Central memory CD4-positive, alpha-beta T cell (primary cell): ENCODE data around the gene KDM4B.

Experiments used
- DNase-seq: peaks from one replicate; pipeline ENCODE4 v3.0.0; 2022

Gene KDM4B

GRCh38 chr19:5127717-5128116, 158.8 kb downstream of the KDM4B start:
- no peak for DNase-seq

DNA sequence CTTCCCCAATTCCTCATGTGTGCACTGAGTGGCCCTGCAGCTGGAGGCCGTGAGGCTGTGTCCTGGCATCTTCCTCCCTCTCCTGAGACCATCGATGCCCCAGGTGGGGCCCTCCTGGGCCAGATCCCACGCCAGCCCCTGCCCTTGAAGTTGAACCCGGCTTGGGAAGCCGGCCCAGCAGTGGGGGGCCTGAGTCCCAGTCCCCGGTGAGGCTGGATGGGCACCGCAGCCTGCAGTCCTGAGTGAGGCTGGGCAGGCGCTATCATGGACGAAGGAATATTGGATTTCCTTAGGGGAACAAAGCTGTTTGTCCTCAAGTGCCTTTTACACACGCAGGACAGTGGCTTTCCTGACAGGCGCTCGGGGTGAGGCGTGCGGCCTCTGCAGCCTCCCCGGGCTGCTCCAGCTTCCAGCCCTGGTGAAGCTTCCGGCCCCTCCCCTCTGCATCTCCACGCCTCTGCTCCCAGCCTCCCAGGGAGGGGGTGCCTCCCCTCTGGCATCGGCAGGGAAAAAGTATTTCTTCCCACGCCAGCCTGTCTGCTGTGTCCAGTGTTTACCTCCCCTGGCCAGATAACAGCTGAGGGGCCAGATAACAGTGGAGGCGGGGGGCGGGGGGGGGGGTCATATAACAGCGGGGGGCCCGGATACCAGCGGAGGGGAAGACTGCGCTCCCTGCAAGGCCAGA, 159.5 kb downstream of the KDM4B start:
- no peak for DNase-seq

- no peak for DNase-seq
Observed at GRCh38 chr19:5128936-5129389, 160.1 kb downstream of the KDM4B start.

DNA sequence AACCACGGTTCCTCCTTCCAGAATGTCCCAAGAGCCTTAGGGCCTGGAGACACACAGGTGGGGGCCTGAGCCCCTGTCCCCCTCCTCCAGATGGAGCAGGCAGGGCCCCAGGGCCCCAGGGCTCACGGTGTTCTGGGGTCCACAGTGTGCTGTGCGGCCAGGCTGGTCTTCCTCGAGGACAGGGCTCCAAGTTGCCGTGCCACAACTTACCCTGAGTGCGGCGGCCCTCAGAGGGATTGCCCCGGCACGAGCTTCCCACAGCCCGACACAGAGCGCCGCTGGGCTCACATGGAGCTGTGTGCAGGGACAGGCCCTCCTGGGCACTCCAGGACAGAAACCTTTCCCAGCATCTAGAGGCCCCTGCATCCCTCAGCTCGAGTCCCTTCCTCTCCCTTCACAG, 160.8 kb downstream of the KDM4B start:
- no peak for DNase-seq

DNA sequence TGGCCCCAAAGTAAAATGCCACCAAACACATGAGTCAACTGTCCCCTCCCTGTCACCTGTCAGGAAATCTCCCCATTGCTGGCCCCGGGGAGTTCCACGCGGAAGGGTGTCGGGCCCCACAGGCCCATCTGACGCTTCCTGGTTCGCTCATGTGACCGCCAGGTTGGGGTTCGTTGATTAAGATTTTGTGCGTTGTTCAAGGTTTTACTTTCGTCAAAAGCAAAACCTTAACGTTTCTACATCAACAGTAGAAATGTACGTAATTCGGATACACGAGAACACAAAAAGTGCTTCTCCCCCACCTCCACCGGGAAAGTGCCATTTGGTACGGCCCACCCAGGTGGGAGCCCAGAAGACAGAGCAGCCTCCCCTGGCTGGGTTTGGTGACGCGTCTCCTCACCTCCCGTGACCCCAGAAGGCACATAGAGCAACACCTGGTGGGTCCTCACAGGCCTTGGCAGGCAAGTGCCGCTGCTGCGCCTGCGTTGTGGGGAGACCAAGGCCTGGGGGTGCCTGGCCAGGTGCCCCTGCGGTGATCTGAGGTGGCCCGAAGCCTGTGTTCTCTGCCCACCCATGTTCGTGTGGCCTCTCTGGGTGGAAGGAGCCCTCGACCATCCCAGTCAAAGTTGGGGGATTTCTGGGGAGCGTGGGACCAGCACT, 161.6 kb downstream of the KDM4B start:
- DNase-seq: peak; percentile 42

DNA sequence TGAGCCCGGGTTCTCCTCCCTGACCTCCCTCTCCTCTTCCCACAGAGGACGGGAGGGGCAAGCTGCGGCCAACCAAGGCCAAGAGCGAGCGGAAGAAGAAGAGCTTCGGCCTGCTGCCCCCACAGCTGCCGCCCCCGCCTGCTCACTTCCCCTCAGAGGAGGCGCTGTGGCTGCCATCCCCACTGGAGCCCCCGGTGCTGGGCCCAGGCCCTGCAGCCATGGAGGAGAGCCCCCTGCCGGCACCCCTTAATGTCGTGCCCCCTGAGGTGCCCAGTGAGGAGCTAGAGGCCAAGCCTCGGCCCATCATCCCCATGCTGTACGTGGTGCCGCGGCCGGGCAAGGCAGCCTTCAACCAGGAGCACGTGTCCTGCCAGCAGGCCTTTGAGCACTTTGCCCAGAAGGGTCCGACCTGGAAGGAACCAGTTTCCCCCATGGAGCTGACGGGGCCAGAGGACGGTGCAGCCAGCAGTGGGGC, 162.2 kb downstream of the KDM4B start:
- no peak for DNase-seq

GRCh38 chr19:5131506-5132205, 162.7 kb downstream of the KDM4B start:
- no peak for DNase-seq

DNA sequence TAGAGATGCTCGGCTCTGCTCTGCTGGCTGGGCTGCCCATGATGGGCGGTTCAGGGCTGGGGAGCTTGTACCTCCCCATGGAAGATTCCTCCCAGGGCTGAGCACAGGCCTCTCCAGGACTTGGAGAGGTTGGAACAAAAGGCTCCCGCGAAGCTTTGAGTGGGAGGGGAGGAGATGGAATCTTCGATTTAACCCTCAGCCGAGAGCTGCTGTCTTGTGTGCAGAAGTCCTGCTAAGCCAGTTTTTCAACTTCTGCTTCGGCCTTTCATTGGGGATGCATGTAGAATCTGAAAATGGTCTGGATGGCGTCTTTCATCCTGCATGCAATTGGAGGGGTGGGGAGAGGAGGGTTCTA, 163.3 kb downstream of the KDM4B start:
- DNase-seq: no peak

DNA sequence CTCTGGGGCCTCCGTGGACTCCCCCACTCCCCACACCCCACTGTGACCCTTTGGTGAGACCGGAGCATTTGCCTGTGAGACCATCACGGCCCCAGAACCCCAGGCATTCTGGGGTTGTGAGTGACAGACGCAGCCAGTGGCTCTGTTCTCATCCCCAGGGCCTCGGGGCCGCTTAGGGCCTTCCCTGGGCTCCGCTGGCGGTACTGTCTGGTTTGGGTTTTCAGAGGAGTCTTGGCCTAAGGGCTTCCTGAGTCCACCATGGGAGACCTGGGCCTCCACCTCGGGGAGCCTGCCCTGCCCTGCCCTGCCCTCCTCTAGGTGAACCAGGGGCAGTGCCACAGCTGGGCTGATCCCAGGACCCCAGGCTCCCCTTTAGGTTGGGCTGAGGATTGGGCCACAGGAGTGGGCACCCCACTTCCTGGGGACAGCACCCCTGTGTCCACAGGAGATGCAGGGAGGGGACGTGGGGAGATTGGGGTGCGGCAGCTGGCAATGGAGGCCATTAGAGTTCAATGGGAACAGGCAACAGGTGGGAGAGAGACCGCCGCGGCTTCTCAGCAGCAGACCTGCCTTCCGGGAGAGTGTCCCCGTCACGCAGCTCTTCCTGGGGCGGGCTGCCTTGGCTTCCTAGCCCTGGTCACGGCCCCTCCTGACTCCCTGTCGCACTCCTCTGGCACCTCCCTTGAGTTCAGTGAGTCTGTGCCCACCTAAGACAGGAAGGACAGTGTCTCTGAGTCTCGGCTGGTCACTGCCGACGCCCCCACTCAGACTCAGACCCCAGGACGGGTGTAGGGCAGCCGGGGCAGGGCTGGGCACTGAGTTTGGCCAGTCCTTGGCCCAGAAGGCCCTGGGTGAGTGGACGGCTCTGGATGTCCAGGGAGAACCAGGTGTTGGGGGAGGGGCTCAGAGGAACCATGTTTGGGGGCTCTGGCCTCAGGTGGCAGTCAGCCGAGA, 164.1 kb downstream of the KDM4B start:
- no peak for DNase-seq

- no peak for DNase-seq
Observed at GRCh38 chr19:5133986-5134595, 165.2 kb downstream of the KDM4B start.

DNA sequence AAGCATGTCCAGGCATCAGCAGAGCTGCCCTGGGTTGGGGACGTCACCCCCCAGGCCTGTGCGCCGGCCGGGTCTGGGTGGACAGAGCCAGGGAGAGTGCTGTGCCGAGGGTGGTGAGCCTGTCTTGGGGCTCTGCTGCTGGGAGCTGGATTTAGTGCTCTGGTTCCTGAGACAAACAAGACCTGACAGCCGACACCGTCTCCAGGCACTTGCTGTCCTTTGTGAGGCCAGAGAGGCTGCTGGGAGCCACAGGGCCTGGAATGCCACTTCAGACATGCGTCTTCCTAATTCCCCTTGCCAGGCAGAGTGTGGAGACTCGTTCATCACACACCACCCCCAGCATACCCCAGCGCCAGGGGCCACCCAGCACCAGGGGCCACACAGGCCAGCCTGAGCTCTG, 165.8 kb downstream of the KDM4B start:
- no peak for DNase-seq

DNA sequence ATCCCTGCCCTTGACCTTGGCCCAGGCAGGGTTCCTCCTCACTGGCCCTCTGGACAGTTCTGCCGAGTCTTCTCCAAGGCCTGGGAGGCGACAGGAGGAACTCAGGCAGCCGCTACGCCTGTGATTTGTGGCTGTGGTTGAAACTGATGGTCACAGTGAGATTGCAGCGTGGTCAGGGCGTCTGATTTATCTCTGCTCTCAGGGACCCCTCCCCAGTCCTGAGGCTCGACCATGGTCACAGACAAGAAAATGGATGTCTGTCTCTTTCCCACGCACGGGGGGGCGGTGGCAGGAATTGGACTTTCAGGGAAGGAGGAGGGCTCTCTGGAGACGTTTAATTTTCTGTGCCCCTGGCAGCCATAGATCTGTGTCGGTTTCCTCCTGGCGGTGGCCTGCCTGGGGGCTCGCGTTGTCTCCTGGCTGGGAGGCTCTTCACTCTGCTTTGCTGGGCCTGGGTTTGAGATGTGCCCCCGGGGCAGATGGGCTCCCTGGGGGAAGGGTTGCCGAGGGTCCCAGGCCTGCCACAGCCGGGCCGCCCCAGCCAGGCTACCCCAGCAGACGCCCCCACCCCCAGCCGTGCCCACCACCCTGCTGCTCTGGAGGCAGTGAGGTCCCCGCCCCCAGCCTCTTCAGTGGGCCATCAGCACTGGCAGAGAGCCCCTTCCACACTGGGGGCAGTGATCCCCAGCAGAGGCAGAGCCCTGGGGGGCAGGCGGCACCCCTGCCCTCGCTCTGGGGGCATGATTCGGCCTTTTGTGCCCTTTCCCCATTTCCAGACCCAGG, 167.4 kb downstream of the KDM4B start:
- DNase-seq: no peak

- no peak for DNase-seq
Observed at GRCh38 chr19:5137114-5137513, 168.2 kb downstream of the KDM4B start.

DNA sequence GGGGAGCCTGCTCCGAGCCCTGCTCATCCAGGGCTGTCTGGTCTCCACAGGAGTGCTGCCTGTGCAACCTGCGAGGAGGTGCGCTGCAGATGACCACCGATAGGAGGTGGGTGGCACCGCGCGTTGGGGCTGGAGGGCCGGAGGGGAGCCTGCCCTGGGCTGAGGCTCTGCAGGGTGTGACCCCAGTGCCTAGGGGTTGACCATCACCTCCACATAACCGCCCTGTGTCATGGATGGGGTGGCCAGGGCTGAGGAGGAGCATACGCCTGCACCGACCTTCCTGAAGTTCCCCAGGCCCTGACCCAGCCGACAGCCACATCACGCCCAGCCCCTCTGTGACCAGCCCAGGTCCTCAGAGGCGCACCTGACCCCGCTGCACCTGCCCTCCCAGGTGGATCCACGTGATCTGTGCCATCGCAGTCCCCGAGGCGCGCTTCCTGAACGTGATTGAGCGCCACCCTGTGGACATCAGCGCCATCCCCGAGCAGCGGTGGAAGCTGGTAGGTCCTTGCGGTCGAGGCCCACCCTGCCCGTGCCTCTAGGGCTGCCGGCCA, 168.7 kb downstream of the KDM4B start:
- DNase-seq: no peak

DNA sequence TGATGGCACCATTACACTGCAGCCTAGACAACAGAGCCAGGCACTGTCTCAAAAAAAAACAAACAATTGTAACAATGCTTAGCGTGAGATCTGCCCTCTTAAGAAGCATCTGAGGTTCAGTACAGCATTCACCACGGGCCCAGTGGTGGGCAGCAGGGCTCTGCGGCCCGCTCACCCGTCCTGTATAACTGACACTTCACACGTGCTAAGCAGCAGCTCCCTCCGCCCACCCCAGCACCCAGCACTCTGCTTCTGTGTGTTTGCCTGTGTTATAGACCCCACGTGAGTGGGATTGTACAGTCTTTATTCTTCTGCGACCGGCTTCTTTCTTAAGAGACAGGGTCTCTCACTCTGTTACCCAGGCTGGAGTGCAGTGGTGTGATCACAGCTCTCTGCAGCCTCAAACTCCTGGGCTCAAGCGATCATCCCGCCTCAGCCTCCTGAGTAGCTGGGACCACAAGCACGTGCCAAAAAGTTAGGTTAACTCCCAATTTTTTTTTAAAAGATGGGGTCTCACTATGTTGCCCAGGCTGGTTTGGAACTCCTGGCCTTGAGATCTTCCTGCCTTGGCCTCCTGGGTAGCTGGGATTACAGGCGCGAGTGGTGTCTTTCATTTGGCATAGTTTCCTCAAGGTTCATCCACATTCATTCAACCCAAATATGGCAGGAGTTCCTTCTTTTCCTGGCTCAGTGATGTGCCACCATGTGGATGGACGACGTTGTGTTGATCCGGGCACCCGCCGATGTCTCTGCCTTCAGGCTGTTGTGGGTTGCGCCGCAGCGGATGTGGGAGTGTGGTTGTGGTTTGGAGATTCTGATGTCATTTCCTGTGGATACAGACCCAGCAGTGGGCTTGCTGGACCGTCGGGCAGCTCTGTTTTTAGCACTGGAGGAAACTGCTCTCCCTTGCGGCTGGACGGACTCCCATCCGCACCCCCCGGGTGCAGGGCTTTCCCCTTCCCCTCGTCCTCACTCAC, 170.0 kb downstream of the KDM4B start:
- peak; percentile 74 for DNase-seq

DNA sequence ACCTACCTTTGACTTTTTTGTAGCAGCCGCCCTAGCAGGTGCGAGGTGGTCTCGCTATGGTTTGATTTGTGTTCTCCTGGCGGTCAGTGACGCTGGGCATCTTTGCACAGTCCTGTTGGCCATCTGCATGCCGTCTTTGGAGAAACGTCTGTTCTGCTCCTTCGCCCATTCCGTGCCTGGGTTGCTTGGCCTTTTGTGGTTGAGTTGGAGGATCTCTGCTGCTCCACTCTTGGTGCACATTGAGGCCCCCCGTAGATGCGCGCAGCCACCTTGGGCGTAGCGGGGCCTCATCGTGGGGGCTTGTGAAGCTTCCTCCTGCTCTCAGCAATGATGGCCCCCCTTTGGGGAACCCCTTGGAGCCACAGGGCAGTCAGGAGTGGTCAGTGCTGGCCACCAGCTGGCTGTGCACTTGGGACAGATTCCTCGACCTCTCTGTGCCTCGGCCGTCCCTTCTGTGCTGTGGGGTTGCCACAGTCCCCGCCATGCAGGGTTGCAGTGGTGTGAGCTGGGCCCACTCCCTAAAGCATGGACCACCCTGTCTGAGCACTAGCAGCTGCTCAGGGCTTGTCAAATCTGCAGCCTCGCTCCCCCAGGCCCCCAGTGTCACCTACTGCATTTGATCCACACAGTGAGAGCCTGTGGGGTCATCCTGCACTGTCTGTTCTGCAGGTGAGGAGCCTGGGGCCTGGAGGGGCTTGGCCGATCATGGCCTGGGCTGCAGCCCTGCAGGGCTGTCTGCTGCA, 170.8 kb downstream of the KDM4B start:
- DNase-seq: no peak

DNA sequence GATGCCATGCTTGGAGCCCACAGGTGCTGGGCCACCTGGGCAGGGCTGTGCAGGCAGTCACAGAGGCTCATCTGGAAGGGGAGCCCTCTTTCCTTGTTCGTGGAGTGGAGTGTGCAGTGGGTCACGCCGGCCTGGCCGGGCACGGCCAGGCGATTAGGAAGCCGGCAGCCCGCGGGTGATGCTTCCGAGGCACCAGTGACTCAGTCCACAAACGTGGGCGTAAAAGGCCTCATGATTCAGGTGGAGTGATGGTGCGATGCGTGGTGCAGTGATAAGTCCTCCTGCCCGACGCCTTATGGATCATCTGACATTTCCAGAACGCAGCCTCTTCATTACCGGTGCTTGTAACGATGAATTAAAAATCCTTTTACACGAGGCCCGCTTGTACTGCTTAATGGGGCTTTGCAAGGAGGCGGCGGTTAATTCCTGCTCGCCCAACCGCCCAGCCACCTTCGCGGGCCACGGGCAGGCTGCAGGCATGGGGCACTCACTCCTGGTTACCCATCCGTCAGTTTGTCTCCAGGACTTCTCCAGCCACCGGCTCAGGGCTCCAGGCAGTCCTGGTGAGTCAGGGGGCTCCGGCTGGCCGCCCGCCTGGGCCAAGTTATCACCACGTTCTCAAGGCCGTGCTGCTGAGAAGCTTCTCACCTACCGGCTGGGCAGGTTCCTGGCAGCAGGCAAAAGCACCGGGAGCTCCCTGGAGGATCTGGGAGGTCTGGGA, 172.4 kb downstream of the KDM4B start:
- no peak for DNase-seq
